NCI-H446 (cell line): ENCODE results near the gene C20orf96.
A peak's percentile ranks its signal among the peaks of the same experiment; 100 is the strongest.
"Not testable (repeated sequence)": the region's sequence is repeated elsewhere in the genome, so short reads cannot be mapped to it uniquely, and the experiment has no call there.

ENCODE experiments used
- DNase-seq, 2 experiments: peaks; one replicate each; lab custom pipeline; 2025; lab: John Stamatoyannopoulos, UW

The C20orf96 gene

GRCh38 chr20:278607-279571 is 11.7 kb downstream of the C20orf96 start:
- no peak for DNase-seq

- no peak for DNase-seq
These were observed 12.4 kb downstream of the C20orf96 start for GRCh38 chr20:278181-278580.

- no peak for DNase-seq
These were observed 13.1 kb downstream of the C20orf96 start for GRCh38 chr20:277496-277781.

- no peak for DNase-seq
These were observed 13.7 kb downstream of the C20orf96 start for GRCh38 chr20:276620-277495.

- DNase-seq, result no peak
These were observed 14.8 kb downstream of the C20orf96 start for GRCh38 chr20:275791-276190.

- DNase-seq, result no peak
These were observed 16.7 kb downstream of the C20orf96 start for GRCh38 chr20:273884-274283.

GRCh38 chr20:272718-273117 is 17.8 kb downstream of the C20orf96 start:
- no peak for DNase-seq

GRCh38 chr20:271528-271927 is 19.0 kb downstream of the C20orf96 start:
- no peak for DNase-seq

GRCh38 chr20:271069-271468 is 19.5 kb downstream of the C20orf96 start:
- DNase-seq, result no peak

- DNase-seq, result no peak
These were observed 20.0 kb downstream of the C20orf96 start for GRCh38 chr20:270517-270916.

- peak; percentile 72 to 90 for DNase-seq
These were observed 23.7 kb downstream of the C20orf96 start for GRCh38 chr20:266596-267562.

GRCh38 chr20:263701-264100 is 26.8 kb downstream of the C20orf96 start:
- DNase-seq, result no peak

- no peak for DNase-seq
These were observed 30.6 kb downstream of the C20orf96 start for GRCh38 chr20:259981-260380.

- no peak for DNase-seq
These were observed 31.6 kb downstream of the C20orf96 start for GRCh38 chr20:258963-259362.

GRCh38 chr20:258269-258858 is 32.2 kb downstream of the C20orf96 start:
- no peak for DNase-seq

GRCh38 chr20:257419-257818 is 33.1 kb downstream of the C20orf96 start, which contains the start of gene DEFB132:
Gene DEFB132, plus strand, starts transcription at chr20:257724. Its CDS starts 55 bp downstream, at chr20:257779.
- peak in 1 of 2 experiments; percentile 1 for DNase-seq

GRCh38 chr20:253447-253846 is 37.1 kb downstream of the C20orf96 start:
- not testable (repeated sequence) for DNase-seq

GRCh38 chr20:252801-253200 is 37.7 kb downstream of the C20orf96 start:
- DNase-seq, result no peak

GRCh38 chr20:251354-251753 is 39.2 kb downstream of the C20orf96 start:
- DNase-seq, result no peak

GRCh38 chr20:242905-243304 is 47.6 kb downstream of the C20orf96 start:
- DNase-seq, result no peak

GRCh38 chr20:237929-238328 is 52.6 kb downstream of the C20orf96 start:
- no peak for DNase-seq
